Mesenchymal stem cell (in vitro differentiated cells and primary cell): ENCODE data around the gene CFAP92. TPM values are rescaled to one million over a fixed set of nuclear protein-coding genes. Genes with fewer than 3 reads are reported as not detected.

Experiments used
- DNase-seq: peaks from one replicate; pipeline ENCODE4 v3.0.0-alpha.2; 2013
- H2AFZ ChIP-seq: one replicate; pipeline ENCODE4 v1.6.1; 2013; ENCODE audit warnings: low read depth, mild to moderate bottlenecking, control low read depth, inconsistent platforms, low read length, moderate library complexity
- H2AK5ac ChIP-seq: 2 replicates; pipeline ENCODE4 v1.6.1; 2013; ENCODE audit warnings: low read length, moderate library complexity, mild to moderate bottlenecking, inconsistent platforms; ENCODE audit not compliant: severe bottlenecking
- H2BK120ac ChIP-seq: one replicate; pipeline ENCODE4 v1.6.1; 2013; ENCODE audit warnings: low read depth, mild to moderate bottlenecking, inconsistent platforms, low read length, moderate library complexity
- H2BK12ac ChIP-seq, 2 experiments: one replicate each; pipeline ENCODE4 v1.6.1; 2013; ENCODE audit warnings: inconsistent platforms in 2 of 2, low read length in 2 of 2, mild to moderate bottlenecking in 2 of 2, moderate library complexity in 2 of 2, control low read depth in 1 of 2
- H2BK15ac ChIP-seq: one replicate; pipeline ENCODE4 v1.6.1; 2013; ENCODE audit warnings: mild to moderate bottlenecking, low read depth, inconsistent platforms; ENCODE audit not compliant: poor library complexity, severe bottlenecking
- H2BK5ac ChIP-seq: 2 replicates; pipeline ENCODE4 v1.6.1; 2013; ENCODE audit warnings: low read depth, mild to moderate bottlenecking, low read length, control low read depth, inconsistent platforms; ENCODE audit not compliant: poor library complexity, severe bottlenecking
- H3K14ac ChIP-seq, 2 experiments: one replicate each; pipeline ENCODE4 v1.6.1; 2013; ENCODE audit warnings: inconsistent platforms in 2 of 2, low read length in 2 of 2, control low read depth in 1 of 2, mild to moderate bottlenecking in 1 of 2, moderate library complexity in 1 of 2
- H3K18ac ChIP-seq, 2 experiments: one replicate each; pipeline ENCODE4 v1.6.1; 2013; ENCODE audit warnings: inconsistent platforms in 2 of 2, low read length in 2 of 2, control low read depth in 1 of 2, low read depth in 1 of 2, mild to moderate bottlenecking in 1 of 2
- H3K23ac ChIP-seq, 2 experiments: one replicate each; pipeline ENCODE4 v1.6.1; 2013; ENCODE audit warnings: inconsistent platforms in 2 of 2, low read length in 2 of 2, mild to moderate bottlenecking in 2 of 2, moderate library complexity in 2 of 2, control low read depth in 1 of 2
- H3K27ac ChIP-seq: 2 replicates; pipeline ENCODE4 v1.5.1; 2013; ENCODE audit warnings: mild to moderate bottlenecking, moderate library complexity, low read length, control low read depth, inconsistent platforms; ENCODE audit not compliant: poor library complexity, severe bottlenecking
- H3K27me3 ChIP-seq, 2 experiments: 2 replicates each; pipeline versions ENCODE4 v1.6.1 to v1.7.0; 2013; ENCODE audit warnings: low read length in 2 of 2, mild to moderate bottlenecking in 2 of 2, moderate library complexity in 2 of 2, control low read depth in 1 of 2, inconsistent platforms in 1 of 2; ENCODE audit not compliant: control insufficient read depth in 1 of 2, insufficient read depth in 1 of 2
- H3K36me3 ChIP-seq, 2 experiments: 2 replicates each; pipeline versions ENCODE4 v1.6.1 to v1.7.0; 2013; ENCODE audit warnings: low read length in 2 of 2, control low read depth in 1 of 2, inconsistent platforms in 1 of 2, low read depth in 1 of 2, mild to moderate bottlenecking in 1 of 2; ENCODE audit not compliant: insufficient read depth in 2 of 2, control insufficient read depth in 1 of 2
- H3K4ac ChIP-seq, 2 experiments: one replicate each; pipeline ENCODE4 v1.6.1; 2013; ENCODE audit warnings: inconsistent platforms in 2 of 2, low read length in 2 of 2, mild to moderate bottlenecking in 2 of 2, moderate library complexity in 2 of 2, control low read depth in 1 of 2, low read depth in 1 of 2
- H3K4me1 ChIP-seq: 2 replicates; pipeline ENCODE4 v1.6.1; 2013; ENCODE audit warnings: low read depth, low read length, control low read depth; ENCODE audit not compliant: control insufficient read depth, insufficient read depth
- H3K4me2 ChIP-seq: 2 replicates; pipeline ENCODE4 v1.6.1; 2013; ENCODE audit warnings: low read length, mild to moderate bottlenecking, inconsistent platforms; ENCODE audit not compliant: poor library complexity, severe bottlenecking
- H3K4me3 ChIP-seq, 2 experiments: 2 replicates each; pipeline versions ENCODE4 v1.5.1 to v1.7.0; 2013; ENCODE audit warnings: low read length in 2 of 2, mild to moderate bottlenecking in 2 of 2, control low read depth in 1 of 2, low read depth in 1 of 2; ENCODE audit not compliant: insufficient read depth in 1 of 2
- H3K79me1 ChIP-seq: replicated peaks from 2 replicates; pipeline ENCODE4 v1.6.1; 2013; ENCODE audit warnings: mild to moderate bottlenecking, control low read depth, low read length, inconsistent platforms; ENCODE audit not compliant: poor library complexity, severe bottlenecking
- H3K9ac ChIP-seq: 2 replicates; pipeline ENCODE4 v1.7.0; 2013; ENCODE audit warnings: mild to moderate bottlenecking, low read length, moderate library complexity
- H3K9me3 ChIP-seq: 2 replicates; pipeline ENCODE4 v1.7.0; 2013; ENCODE audit warnings: mild to moderate bottlenecking, low read length; ENCODE audit not compliant: control insufficient read depth
- H4K8ac ChIP-seq: one replicate; pipeline ENCODE4 v1.6.1; 2013; ENCODE audit warnings: inconsistent platforms, mild to moderate bottlenecking, low read length, moderate library complexity
- H4K91ac ChIP-seq: one replicate; pipeline ENCODE4 v1.6.1; 2013; ENCODE audit warnings: mild to moderate bottlenecking, low read length, inconsistent platforms
- WGBS: methylation state at CpG from one replicate; pipeline ENCODE4 v1.1.7; 2013; ENCODE audit warnings: mixed read lengths; 5-methylcytosine and 5-hydroxymethylcytosine counted together
- polyA plus RNA-seq, 2 experiments: library from polyadenylated mRNA; stranded (reverse); fragments of 200-250 nt; gene quantifications; one replicate each; pipeline ENCODE4 v1.2.3, GENCODE V29; 2013

CFAP92 gene, protein sequence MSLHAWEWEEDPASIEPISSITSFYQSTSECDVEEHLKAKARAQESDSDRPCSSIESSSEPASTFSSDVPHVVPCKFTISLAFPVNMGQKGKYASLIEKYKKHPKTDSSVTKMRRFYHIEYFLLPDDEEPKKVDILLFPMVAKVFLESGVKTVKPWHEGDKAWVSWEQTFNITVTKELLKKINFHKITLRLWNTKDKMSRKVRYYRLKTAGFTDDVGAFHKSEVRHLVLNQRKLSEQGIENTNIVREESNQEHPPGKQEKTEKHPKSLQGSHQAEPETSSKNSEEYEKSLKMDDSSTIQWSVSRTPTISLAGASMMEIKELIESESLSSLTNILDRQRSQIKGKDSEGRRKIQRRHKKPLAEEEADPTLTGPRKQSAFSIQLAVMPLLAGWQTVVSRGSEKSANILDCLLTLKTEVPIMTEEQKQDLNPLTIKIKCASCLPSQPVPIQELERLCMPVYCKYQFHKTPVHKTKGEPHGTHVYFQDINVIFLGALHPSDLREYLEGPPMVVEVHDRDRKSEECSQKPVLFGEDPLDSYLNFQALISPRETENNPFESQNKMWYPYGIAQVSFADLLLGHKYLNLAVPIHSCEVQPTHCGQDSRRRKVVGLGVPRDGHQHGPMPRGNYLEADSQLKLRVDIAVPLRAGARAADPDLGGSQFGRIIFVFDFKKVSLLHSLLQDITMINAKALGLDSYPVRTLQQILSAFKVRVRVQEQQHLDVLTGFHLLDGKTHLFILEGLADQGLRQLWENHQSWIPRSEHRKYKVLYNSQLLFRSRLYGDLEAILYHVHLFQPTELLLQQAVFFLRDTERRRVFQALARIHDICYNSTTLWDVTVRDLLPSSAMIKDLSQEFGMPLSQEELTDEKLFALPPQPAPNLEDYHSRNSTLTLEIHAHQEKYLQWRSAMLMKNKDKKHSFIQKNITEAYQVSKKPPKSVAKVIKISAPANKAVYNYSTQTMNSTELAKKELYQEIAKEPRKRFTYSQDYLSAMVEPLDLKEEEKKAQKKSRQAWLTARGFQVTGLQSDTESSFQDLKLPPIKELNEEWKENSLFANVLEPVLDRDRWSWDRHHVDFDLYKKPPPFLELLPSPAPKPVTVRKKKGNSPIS
- 1.0 TPM for polyA plus RNA-seq (2013, experiment 1 of 2)
- 1.0 TPM for polyA plus RNA-seq (2013, experiment 2 of 2)

DNA sequence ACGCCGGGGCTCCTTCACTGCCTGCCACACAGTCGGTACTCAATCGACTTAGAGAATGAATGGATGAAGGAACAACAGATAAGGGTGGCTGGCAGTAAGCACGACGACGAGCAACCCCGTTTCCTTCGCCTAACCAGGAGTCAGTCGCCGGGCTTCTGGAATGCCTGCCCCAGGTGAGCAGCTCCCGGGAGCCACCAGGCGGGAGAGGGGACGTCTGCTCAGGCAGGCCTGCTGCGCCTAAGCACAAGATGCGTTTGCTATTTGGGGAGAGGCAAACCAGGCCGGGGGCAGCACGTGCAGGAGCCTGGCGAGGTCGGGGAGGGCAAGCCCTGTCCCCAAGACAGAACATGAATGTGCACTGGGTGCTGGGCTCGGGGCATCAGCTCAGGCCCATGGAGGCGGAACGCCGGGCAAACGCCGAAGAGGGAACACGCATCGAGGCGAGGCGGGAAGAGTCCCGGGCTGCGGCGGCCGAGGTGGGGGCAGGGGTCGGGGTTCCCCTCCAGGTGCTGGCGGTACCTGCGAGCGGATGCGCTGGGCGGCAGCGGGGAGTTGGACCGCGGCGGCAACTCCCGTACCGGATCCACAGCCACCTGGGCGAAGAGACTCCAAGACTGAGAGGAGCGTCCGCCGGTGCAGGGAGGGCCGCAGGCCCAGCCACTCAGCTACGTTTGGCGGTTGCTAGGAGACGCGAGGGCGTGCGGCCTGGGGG, at the start of gene CFAP92:
Gene CFAP92 (minus strand): TSS at position 616 of the 712 bp plus-strand sequence. CDS start 772 bp downstream, outside the sequence.
- H2AFZ ChIP-seq, result peak within 1 kb of the TSS; percentile 15
- peak; percentile 79 for DNase-seq
- H2BK15ac ChIP-seq, result peak within 1 kb of the TSS; percentile 18
- no peaks in the 10 kb centered on the region for H3K36me3 ChIP-seq
- H4K8ac ChIP-seq, result no peak within 1 kb of the TSS
- peak within 1 kb of the TSS in 1 of 2 experiments; percentile 21 for H2BK12ac ChIP-seq
- 4% methylated on average over 55 of the region's 57 CpGs for WGBS
- H3K4me3 ChIP-seq, result peak within 1 kb of the TSS; percentile 45 to 69
- H3K27ac ChIP-seq, result no peak within 1 kb of the TSS
- no peak within 1 kb of the TSS for H2BK5ac ChIP-seq
- H3K79me1 ChIP-seq, result no peaks in the 10 kb centered on the region
- H4K91ac ChIP-seq, result no peak within 1 kb of the TSS
- peak within 1 kb of the TSS in 1 of 2 experiments; percentile 6 for H3K18ac ChIP-seq
- H3K23ac ChIP-seq, result no peak within 1 kb of the TSS
- no peak within 1 kb of the TSS for H3K14ac ChIP-seq
- H2BK120ac ChIP-seq, result no peak within 1 kb of the TSS
- H3K4ac ChIP-seq, result peak within 1 kb of the TSS in 1 of 2 experiments; percentile 32
- no peaks in the 10 kb centered on the region for H3K9me3 ChIP-seq
- peak within 1 kb of the TSS; percentile 65 for H3K9ac ChIP-seq
- peaks cover 58 to 69% of the 10 kb centered on the region in 2 experiments for H3K27me3 ChIP-seq
- peak within 1 kb of the TSS; percentile 62 for H3K4me2 ChIP-seq
- H3K4me1 ChIP-seq, result peaks cover 9% of the 10 kb centered on the region
- no peak within 1 kb of the TSS for H2AK5ac ChIP-seq

DNA sequence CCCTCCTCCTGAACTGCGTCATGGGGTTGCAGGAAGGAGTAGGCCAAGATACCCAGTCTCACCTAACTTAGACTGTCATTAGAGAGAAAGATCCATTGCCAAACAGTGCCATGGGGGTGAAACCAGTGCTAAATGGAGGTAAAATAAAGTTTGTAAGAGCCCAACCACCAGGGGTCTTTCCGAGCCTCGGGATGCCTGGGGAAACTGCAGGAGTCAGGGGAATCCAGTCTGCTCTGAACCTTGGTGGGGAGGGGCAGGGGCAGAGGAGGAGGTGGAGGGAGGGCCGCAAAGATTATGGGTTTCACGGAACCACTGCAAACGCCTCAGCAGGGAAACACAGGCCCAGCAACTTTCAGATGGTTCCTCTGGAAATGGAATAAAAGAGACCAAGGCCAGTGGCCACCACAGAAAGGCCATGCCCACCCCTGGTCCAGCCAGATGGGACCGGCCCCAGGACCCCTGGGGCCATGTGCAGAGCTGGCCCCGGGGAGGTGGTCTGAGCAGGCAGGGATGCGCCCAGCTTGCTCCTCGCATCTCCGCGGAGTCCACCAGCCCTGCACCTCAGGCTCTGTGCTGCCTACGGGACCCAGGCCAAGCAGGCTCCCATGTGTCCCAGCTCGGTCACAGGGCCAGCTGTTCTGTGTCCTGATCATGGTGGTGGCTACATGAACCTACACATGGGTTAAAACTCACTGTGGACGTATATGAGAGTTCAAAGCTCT, 46.9 kb upstream of the CFAP92 start:
- no peak overlapping the region for H2AK5ac ChIP-seq
- no peak overlapping the region for H2BK12ac ChIP-seq
- H3K23ac ChIP-seq, result no peak overlapping the region
- no peak overlapping the region for H4K91ac ChIP-seq
- no peak overlapping the region for H4K8ac ChIP-seq
- no peak overlapping the region for H3K27ac ChIP-seq
- no peaks in the 10 kb centered on the region for H3K36me3 ChIP-seq
- 87% methylated on average over 15 of the region's 15 CpGs for WGBS
- H3K4me2 ChIP-seq, result no peak overlapping the region
- H2BK120ac ChIP-seq, result no peak overlapping the region
- no peak overlapping the region for H2BK5ac ChIP-seq
- no peak overlapping the region for H3K14ac ChIP-seq
- H3K79me1 ChIP-seq, result no peaks in the 10 kb centered on the region
- H3K4ac ChIP-seq, result no peak overlapping the region
- no peak overlapping the region for H3K18ac ChIP-seq
- peaks cover 39 to 45% of the 10 kb centered on the region in 2 experiments for H3K27me3 ChIP-seq
- peaks cover 4% of the 10 kb centered on the region for H3K4me1 ChIP-seq
- DNase-seq, result no peak
- no peak overlapping the region for H3K4me3 ChIP-seq
- no peak overlapping the region for H2BK15ac ChIP-seq
- H3K9me3 ChIP-seq, result peaks cover 9% of the 10 kb centered on the region
- H2AFZ ChIP-seq, result no peak overlapping the region
- H3K9ac ChIP-seq, result no peak overlapping the region

DNA sequence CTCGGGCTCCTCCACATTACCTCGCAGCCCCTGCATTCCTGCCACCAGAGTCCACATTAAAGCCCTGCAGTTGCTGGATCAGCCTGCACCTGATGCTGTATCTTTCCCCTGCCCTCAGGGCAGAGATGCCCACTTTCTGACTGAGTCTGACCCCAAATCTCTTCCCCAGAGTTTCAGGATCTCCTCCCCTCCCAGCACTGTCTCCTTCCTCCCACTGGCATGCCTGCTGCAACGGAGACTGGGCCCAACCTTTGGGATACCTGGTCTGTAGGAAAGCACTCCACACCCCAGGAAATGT, 46.1 kb upstream of the CFAP92 start:
- Histone ChIP-seq H3K4me2 (no peak overlapping the region), H3K4me3 (no peak overlapping the region), H3K9ac (no peak overlapping the region), H3K79me1 (no peaks in the 10 kb centered on the region), H3K4ac (no peak overlapping the region), H3K18ac (no peak overlapping the region), H3K27me3 (peaks cover 39 to 44% of the 10 kb centered on the region in 2 experiments), H3K4me1 (peaks cover 4% of the 10 kb centered on the region), H3K14ac (no peak overlapping the region), H4K8ac (no peak overlapping the region), H3K27ac (no peak overlapping the region), H2BK12ac (no peak overlapping the region), H3K23ac (no peak overlapping the region), H2AFZ (no peak overlapping the region), H3K9me3 (peaks cover 9% of the 10 kb centered on the region), H2AK5ac (no peak overlapping the region), H2BK5ac (no peak overlapping the region), H3K36me3 (no peaks in the 10 kb centered on the region), H2BK15ac (no peak overlapping the region), H2BK120ac (no peak overlapping the region), H4K91ac (no peak overlapping the region)
- 74% methylated on average over 3 of the region's 3 CpGs for WGBS
- DNase-seq, result no peak
